Fibroblast of lung (primary cell): ENCODE data around the gene HHAT.

Experiments
- CTCF ChIP-seq, 2 donors: IDR thresholded peaks in 1 of 2; conservative IDR thresholded peaks in 1 of 2; 1 replicate in 1 of 2; 2 replicates in 1 of 2; pipeline ENCODE4 v1.5.1; 2011 to 2012; ENCODE audit warnings: low read length in 2 of 2, control low read depth in 1 of 2, inconsistent platforms in 1 of 2, low read depth in 1 of 2, mild to moderate bottlenecking in 1 of 2
- EZH2 ChIP-seq: IDR thresholded peaks from 2 replicates; pipeline ENCODE4 v1.5.1; 2012; ENCODE audit warnings: low read length, control low read depth, mild to moderate bottlenecking; ENCODE audit errors: missing control alignments

GRCh38 chr1:210573141-210573540, 244.4 kb downstream of the HHAT start:
- TF ChIP-seq CTCF (conservative IDR thresholded peaks at IDR 0.05 in 1 of 2, IDR thresholded peaks at IDR 0.05 in 1 of 2; ENCODE audit: low read depth in 1 of 2, low read length in 2 of 2) (no peak), EZH2 (no peak)
